ENCODE results near the gene LGALS14.
"Not testable (repeated sequence)": the region's sequence is repeated elsewhere in the genome, so short reads cannot be mapped to it uniquely, and the experiment has no call there.

The LGALS14 gene

DNA sequence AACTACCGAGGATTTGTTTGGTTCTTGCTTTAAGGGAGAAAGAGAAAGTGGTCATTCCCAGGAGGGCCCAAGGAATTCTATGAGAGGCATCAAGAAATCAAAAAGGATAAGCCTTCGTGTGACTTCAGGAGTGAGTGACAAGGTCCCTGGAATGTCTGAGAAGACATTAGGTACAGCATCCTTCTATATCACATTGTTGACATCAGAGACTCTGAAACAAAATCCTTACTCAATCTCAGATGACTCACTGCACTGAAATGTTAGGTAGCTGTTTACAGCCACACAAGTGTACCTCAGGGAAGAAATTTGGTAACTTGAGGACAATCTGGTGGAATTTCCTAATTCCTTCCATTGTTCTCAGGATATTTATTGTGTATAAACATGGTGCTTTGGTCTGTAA, 7.9 kb upstream of the LGALS14 start:
- no peak for DNase-seq

DNA sequence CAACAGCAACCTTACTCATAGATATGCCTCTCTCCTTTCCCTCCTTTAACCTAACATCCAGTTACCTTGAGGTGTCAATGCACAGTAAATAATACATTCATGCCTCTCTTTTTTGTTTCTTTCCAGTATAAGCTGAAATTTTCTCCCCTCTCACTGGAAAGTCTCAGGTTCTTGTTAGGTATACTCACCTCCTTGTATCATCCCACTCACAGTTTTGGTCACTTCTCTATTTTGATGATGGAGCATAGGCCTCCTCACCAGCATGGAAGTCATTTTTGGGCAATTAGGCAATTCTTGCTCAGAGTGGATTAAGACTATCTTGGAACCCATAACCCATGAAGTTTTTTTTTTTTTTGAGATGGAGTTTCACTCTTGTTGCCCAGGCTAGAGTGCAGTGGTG, 5.7 kb upstream of the LGALS14 start:
- DNase-seq, result no peak

DNA sequence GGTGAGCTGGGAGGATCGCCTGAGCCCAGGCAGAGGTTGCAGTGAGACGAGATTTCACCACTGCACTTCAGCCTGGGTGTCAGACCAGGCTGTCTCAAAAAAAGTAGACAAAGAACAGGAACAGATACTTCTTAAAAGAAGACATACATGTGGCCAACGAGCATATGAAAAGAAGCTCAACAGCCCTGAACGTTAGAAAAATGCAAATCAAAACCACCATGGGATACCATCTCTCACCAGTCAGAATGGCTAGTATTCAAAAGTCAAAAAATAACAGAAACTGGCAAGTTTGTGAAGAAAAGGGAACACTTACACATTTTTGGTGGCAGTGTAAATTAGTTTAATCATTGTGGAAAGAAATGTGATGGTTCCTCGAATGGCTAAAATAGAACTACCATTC, 3.0 kb upstream of the LGALS14 start:
- no peak for DNase-seq

DNA sequence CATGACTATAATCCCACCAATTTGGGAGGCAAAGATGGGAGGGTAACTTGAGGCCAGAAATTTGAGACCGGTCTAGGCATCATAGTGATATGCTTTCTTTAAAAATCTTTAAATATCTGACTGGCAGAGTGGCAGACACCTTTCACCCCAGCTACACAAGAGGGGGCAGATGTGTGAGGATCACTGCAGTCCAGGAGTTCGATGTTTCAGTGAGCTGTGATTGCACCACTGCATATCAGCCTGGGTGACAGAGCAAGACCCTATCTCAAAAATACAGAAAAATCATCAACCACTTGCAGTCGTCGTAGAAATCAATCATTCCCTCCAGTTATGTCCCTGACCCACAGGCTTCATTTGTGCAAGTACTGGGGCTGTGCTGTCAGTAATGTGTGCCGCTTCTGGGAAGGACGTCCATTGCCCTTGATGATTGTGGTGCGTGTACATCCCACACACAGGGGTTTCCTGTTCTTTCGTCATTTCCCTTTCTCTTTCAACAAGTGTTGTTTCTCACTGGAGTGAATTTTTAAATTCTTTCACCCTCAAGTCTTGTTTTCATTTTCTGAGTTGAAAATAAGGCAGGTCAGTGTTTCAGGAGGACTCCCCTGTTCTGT, 1.4 kb downstream of the LGALS14 start:
- DNase-seq, result peak in 3 of 4 experiments; percentile 20 to 35 (median 23)

DNA sequence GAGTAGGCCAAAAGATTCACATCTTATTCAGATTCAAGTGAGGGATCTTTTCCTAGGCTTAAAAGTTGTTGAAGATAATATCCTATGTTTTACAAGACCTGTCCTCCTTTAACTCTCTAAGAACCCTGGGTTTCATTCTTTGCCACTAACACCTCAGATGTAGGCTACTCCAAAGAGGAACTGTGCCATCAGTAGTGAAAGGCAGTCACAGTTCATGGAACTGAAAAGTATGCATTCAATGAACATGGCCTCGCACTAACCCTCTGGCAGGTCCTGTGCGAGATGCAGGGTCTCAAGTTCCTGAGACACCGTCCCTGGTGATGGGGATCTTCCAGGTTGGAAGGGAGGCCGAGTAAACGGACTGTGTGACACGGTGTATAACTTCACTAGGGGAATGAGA, 4.3 kb downstream of the LGALS14 start:
- DNase-seq, result no peak

DNA sequence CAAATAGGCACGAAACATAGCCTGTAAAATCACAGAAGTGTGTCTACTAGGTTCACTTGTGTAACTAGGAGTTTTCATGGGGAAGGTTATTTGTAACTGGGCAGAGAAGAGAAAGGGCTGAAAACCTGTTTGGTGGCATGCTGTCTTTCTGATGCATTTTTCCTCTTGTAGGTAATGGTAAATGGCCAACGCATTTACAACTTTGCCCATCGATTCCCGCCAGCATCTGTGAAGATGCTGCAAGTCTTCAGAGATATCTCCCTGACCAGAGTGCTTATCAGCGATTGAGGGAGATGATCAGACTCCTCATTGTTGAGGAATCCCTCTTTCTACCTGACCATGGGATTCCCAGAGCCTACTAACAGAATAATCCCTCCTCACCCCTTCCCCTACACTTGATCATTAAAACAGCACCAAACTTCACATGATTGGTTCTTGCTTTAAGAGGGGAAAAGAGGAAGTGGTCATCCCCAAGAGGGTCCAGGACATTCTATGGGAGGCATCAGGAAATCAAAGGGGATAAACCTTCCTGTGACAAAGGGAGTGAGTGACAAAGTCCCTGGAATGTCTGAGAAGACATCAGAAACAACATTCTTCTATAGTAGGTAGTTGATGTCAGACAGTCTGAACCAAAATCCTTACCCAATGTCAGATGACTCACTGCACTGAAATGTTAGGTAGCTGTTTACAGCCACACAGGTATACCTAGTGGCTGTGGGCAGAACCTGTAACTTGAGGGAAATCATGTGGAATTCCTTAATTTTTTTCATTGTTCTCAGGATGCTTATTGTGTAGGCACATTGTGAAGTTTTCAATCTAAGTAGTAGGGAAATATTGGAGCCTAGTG, 5.0 kb downstream of the LGALS14 start:
- no peak for DNase-seq

DNA sequence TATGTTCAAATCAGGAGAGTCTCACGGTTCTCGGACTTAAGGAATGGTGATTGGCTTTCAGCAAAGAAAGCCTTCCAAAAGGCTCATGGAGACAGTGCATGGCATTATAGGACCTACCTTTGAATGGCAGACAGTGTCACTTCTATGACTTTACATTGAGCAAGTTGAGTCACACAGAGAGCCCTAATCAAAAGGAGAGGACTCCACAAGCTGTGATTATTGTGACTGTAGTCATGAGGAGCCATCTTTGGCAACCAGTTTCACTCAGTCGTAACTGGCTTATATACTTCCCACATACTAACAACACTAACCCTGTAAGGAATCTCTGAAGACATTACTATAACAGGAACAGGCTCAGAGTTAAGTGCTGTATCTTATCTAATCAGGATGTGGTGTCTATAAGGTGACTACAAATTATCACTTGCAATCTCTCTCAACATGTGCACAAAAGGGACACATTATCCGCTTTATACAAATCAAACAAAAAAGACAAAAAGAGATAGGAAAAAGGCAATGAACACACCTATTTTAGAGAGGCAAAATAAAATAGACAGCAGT, 6.1 kb downstream of the LGALS14 start:
- DNase-seq, result no peak

DNA sequence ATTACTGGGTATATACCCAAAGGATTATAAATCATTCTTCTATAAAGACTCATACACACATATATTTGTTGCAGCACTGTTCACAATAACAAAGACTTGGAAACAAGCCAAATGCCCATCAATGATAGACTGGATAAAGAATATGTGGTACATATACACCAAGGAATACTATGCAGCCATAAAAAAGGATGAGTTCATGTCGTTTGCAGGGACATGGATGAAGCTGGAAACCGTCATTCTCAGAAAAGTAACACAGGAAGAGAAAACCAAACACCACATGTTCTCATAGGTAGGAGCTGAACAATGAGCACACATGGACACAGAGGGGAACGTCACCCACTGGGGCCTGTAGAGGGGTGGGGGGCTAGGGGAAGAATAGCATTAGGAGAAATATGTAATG, 15.9 kb downstream of the LGALS14 start:
- not testable (repeated sequence) for DNase-seq

DNA sequence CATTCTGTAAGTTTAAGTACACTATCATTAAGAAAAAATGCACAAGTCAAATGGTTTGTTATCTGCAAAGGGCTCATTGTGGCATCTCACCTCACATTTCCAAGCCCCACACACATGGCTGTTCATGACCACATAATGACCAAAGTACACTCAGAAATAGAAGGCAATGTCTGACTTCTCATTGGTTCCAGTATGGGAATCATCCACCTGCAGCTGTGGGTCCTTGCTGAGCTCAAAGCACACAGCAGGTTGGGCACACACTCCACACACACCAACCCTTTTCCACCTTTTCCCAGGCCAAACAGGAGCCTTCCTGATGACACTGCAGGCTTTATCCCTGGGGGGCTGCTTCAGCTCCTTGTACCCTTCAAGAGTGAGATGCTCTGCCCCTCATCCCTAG, 21.7 kb downstream of the LGALS14 start:
- no peak for DNase-seq

DNA sequence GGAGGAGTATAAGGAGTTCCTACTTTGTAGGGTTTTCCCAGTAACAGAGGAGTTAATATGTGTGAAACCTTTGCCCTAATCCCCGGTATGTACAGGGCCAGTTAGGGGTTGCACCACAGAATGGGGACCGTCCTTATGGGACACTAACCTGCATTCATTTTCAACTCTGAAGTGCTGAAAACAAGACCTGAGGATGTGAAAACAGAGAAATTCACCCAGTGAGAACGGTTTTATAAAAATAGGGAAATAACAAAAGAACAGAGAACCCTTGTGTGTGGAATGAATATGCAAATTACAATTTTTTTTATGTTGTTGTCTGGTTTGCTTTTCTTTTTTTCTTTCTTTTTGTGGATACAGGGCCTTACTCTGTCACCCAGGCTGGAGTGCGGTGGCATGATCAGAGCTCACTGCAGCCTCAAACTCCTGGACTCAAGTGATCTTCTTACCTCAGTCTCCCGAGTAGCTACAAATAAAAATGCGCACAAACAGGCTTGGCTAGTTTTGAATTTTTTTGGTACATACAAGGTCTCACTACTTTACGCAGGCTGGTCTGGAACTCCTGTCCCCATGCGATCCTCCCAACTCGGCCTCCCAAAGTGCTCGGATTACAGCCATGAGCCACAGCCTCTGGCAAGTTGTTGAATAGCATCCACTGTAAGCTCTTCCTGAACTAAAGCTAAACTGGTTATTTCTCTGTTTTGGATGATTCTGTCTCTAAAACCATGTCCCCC, 23.0 kb downstream of the LGALS14 start:
- DNase-seq, result no peak

DNA sequence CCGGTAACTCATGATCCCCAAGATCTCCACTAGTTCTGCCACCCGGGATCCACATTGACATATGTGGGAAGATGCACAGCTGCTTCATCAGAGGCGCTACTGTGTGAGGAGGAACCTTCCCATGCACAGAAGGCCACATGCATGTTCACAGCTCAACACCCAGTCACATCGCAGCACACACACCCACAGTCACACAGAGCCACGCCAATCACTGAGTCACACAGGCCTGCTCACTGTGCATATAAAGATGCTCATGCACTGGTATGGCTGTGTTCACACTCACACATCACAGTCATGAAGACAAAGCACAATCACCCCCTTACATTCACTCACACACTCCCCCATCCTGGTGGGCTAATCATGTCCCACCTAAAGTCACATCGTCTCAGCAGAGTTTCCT, 23.8 kb downstream of the LGALS14 start:
- no peak for DNase-seq

DNA sequence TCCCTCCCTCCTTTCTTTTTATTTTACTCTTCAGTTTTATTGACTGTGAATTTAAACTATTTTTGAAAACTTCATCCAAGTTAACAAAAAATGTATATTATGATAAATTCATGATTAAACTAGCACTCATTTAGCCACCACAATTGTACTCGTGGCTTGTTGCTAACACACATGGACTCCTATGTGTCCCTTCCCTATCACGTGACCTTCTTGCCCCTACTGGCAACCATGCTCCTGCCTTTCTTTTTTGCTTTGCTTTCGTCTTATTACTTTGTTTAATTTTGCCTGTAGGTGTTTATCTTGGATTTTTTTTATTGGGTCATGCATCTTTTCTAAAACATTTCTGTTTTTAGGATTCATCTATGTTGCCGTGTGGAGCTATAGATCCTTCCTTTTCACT, 25.3 kb downstream of the LGALS14 start:
- no peak for DNase-seq

DNA sequence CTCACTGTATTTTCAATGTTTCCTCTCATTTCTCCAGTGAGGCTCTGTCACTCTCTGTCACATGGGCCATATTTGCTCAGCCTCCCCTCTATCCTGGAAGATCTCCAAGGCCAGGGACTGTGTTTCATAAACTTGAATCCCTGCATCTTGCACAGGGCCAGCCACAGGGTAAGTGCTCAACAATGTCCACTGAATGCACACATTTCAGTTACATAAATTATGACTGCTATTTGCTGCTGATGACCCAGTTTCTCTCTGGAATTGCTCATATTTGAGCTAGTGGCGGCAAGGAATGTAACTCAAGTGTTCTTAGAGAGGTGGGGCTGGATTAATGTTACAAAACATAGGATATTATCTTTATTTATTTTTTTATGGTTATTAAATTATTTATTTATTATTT, 27.4 kb downstream of the LGALS14 start:
- DNase-seq, result no peak

DNA sequence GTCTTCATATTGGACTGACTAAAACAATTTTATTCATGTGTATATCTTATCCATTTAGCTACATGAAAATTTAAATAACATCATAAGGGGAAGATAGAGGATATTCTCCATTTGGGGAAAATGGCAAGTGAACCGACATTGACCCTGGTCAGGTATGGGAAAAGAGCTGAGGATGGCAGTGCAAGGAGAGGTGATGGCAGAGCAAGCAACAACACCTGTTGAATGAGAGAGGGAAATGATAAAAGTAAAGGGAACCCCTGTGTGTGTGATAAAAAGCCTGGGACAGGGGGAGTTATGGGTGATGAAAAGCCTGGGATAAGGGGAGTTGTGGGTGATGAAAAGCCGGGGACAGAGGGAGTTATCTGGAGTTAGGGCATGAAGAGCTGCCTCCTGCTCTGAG, 29.6 kb downstream of the LGALS14 start:
- DNase-seq, result no peak

DNA sequence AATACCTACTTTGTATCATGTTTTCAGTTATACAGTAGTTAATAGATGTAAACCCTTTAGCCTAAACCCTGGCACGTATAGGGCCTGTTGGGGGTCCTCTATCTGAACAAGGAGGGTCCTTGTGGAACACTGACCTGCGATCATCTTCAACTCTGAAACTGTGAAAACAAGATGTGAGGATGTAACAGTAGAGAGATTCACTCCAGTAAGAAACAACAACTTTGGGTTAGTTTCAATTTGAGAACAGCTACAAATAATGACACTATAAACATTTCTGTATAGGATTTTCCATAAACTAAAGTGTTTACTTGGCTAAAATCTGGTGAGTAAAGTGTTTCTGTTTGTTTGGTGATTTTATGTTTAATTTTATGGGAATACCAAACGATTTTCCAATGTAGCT, 31.4 kb downstream of the LGALS14 start:
- no peak for DNase-seq

DNA sequence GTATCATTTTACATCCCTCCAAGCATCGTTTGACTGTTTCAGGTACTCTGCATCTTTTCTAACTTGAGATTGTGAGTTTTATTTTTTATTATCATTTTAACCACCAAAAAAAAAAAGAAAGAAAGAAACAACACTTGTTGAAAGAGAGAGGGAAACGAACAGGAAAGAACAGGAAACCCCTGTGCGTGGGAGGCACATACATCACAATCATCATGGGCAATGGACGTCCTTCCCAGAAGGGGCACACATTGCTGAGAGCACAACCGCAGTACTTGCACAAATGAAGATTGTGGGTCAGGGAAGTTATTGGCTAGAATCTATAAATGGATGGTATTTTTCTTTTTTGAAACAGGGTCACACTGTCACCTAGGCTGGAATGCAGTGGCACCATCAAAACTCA, 31.8 kb downstream of the LGALS14 start:
- no peak for DNase-seq

DNA sequence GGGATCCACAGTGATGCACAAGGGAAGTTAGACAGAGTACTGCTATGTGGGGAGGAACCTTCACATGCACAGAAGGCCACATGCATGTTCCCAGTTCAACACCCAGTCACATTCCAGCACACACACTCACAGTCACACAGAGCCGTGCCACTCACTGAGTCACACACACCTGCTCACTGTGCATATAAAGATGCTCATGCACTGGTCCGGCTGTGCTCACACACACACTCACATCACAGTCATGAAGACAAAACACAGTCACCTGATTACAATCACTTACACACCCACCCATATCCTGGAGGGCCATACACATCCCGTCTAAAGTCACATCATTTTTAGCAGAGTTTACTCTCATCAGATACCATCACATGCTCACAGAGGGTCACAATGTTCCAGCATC, 33.1 kb downstream of the LGALS14 start:
- DNase-seq, result no peak

DNA sequence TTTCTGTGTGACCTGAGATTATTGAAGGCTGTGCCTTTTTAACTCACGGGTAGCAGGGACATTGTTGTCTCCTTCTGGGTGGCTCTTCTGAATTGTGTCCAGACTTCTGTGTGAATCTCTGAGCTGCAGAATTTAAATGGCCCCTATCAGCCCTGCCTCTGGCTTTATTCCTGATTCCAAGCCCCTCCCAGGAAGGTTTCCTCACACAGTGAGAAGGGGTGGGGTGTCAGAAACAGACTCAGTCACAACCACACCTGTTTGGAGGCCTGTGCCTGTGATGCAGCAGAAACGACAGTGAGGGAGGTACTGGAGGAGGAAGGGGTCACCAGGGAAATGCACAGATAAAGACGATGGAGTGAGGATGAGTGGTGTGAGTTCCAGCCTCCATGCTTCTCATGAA, 33.6 kb downstream of the LGALS14 start, which contains the start of gene CLC:
TSS of gene CLC (minus strand) at position 139 of the 400 bp plus-strand sequence. CDS start at position 62, 77 bp downstream.
- no peak for DNase-seq

DNA sequence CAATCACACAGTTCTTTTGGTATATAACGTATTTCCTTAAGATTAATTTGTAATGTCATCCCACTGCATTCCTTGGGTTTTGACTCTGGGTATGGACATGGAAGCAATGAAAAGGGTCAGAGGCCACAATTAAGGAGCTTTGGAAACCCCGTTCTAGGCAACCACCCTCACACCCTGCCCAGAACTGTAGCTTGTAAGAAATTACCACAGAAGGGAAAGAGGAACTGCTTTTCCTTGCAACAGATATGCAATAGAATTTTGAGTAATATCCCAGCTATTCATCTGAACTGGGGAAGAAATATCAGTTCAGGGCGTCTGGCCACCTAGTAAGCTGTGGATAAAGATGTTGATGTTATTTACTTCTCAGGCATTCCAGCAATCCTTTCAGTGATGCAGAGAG, 34.5 kb downstream of the LGALS14 start:
- DNase-seq, result peak; percentile 9 to 61 (median 40)

DNA sequence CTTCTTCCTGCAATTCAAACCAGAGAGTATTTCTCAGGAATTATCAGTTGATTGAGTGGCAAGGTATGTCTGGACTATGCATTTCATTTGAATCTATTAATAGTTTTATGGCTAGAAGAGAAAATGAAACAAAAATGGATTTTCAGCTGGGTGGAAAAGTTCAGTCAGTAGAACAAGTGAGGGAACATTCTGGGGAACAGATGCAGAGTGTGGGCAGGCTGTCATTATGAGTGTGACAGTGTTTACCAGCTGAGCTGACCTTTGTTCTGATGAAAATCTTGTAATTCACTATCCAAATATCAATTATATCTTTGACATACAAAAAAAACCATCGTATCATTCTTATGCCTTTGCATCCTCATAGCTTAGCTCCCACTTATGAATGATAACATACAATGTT, 36.1 kb downstream of the LGALS14 start:
- DNase-seq, result no peak

DNA sequence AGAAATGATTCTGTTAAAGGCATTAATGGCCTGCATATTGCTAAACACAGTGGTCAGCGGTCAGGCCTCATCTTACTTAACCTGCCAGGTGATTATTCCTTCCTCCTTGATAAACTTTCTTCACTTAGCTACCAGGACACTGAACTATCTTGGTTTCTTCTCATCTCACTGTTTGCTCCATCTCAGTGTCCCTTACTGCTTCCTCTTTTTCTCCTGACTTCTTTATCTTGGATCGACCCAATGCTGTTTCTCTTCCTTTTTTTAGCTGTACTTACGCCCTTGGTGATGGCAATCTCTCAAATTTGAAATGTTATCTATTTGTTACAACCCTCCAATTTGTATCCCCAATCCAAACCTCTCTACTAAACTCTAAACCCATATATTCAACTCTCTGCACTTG, 41.4 kb downstream of the LGALS14 start:
- peak in 3 of 4 experiments; percentile 11 to 52 (median 32) for DNase-seq

DNA sequence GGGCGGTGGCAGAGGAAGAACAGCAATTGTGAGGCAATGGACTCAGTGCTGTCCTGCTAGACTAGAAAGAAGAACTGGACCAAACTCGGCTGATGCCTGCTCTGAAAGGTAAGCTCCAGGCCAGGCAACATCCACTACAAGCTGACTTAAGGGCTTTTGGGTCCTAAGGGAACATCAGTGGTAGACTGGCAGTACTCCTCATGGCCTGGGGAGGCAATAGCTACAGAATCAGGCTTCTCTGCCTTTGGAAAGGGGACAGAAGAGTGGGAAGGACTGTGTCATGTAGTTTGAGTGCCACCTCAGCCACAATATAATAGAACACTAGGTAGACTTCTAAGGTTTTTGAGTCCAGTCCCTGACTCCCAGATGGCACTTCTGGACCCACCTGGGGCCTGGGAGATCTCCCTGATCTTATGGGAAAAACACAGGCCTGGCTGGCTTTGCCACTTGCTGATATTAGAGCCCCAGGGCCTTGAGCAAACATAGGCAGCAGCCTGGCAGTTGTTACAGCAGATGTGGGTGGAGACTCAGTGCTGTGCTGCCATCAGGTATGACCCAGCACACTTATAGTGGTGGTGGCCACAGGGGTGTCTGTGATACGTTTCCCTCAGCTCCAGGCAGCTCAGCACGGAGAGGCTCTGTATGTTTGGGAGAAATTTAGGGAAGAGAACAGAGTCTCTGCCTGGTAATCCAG, 42.7 kb downstream of the LGALS14 start:
- DNase-seq, result no peak

DNA sequence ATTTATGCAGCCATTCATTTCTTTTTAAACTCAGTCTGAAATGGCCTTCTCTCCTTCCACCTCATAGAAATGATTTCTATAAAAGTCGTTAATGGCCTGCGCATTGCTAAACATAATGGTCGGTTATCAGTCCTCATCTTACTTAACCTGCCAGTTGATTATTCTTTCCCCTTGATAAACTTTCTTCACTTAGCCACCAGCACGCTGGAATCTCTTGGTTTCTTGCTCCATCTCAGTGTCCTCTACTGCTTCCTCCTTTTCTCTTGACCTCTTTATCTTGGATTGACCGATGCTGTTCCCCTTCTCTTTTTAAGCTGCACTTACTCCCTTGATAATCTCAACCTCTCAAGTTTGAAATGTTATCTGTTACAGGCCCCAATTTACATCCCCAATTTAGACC, 45.7 kb downstream of the LGALS14 start:
- DNase-seq, result no peak

Data from suppressor macrophage (primary cell).